ENCODE measurements around the gene LRRC8A.
A peak's percentile ranks its signal among the peaks of the same experiment; 100 is the strongest.
"Not testable (repeated sequence)": the region's sequence is repeated elsewhere in the genome, so short reads cannot be mapped to it uniquely, and the experiment has no call there.

Gene LRRC8A

GRCh38 chr9:128870128-128870940, 11.6 kb upstream of the LRRC8A start:
- DNase-seq = no peak

- not testable (repeated sequence) for DNase-seq
These were observed 11.0 kb upstream of the LRRC8A start for GRCh38 chr9:128870941-128871265.

DNA sequence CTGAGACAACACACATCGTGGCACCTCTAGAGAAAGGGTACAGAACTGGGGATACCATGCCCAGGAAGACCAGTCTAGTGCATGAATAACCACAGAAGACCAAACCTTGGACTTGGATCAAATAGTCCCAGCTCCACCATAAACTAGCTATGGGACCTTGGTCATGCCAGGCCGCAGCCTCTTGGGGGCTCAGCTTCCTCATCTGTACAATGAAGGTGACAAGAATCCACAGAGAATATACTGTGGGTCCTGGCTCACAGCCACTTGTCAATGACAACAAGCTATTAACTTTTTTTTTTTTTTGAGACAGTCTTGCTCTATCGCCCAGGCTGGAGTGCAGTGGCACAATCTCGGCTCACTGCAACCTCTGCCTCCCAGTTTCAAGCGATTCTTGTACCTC, 4.1 kb upstream of the LRRC8A start:
- DNase-seq = no peak

DNA sequence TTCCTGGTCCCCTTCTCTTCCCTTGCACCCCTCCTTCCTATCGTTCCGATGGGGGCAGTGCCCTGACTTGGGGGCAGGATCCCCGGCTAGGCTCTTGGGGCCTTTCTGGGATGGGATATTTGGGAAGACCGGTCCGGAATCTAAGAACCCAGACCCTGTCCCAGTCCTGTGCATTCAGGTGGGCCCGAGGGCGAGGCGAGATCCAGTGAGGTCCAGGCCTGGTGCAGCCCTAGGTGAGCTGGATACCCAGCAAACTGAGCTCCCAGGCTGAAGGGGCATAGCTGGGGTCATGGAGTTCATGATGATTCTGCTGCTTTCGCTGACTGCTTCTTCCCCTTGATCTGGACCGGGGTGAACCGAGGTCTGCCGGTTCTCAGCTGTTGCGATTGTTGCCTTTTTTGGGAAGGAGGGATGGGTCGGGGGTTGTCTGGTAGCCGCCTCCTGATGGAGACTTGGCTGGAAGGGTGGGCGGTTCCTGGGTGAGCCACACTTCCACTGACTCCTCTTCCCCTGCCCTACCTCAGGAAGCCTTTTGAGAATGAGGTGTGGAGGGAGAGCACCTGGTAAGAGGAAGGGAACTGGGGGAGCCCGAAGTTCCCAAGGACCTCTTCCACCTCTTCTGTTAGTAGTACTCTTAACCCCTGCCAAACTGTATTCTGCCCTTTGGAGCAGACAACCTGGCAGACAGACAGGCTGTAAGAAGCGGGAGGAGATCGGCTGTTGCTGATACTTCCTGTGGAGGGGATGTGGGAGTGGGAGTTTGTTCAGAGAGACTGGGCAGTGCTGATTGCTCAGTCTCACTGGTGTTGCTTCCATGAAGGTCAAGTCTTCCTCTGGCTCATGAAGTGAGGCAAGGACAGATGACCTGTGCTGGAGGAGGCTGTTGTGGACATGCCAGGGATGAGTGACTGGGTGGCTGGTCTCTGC, 1.0 kb downstream of the LRRC8A start:
- DNase-seq = no peak

- no peak for DNase-seq
These were observed 2.2 kb downstream of the LRRC8A start for GRCh38 chr9:128884164-128884563.

- no peak for DNase-seq
These were observed 3.4 kb downstream of the LRRC8A start for GRCh38 chr9:128885376-128885775.

- no peak for DNase-seq
These were observed 3.9 kb downstream of the LRRC8A start for GRCh38 chr9:128885798-128886197.

DNA sequence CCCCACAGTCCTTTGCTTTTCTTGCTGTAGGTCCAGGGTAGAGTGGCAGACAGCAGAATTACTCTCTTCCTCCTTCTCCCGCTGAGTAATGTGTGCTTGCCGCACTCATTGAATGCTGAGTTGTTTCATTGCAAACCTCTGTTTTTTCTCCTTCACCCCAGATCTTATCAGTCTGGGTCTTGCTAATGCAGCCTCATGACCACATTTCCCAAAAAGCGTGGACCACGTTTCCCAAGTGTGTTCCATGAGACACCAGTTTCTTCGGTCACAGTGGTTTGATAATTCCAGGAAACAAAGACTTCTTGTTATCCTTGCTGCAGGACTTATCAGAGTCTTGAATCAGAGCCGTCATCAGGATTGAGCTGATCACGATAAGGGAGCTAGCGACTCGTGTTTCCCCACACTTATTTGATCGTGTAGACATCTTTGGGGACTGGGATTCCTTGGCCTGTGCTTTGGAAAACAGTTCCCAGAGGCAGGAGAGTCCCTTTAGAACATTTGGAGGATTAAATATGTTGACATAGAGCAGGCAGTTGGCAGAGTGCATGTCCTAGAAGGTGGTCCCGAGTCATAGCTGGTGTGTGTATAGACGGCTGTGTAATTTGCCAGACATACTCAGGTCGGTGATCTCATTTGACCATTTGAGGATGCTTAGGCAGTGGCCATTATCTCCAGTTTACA, 4.4 kb downstream of the LRRC8A start:
- DNase-seq = no peak

DNA sequence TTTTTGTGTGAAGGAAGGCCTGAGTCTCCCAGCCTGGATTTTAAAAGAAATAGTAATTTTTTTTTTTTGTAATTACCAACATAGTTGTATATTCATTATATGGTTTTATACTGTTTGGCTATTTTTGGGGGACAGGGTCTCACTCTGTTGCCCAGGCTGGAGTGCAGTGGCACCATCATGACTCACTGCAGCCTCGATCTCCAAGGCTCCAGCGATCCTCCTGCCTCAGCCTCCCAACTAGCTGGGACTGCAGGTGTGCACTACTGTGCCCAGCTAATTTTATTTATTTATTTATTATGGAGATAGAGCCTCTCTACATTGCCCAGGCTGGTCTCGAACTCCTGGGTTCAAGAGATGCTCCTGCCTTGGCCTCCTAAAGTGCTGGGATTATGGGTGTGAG, 5.1 kb downstream of the LRRC8A start:
- no peak for DNase-seq

DNA sequence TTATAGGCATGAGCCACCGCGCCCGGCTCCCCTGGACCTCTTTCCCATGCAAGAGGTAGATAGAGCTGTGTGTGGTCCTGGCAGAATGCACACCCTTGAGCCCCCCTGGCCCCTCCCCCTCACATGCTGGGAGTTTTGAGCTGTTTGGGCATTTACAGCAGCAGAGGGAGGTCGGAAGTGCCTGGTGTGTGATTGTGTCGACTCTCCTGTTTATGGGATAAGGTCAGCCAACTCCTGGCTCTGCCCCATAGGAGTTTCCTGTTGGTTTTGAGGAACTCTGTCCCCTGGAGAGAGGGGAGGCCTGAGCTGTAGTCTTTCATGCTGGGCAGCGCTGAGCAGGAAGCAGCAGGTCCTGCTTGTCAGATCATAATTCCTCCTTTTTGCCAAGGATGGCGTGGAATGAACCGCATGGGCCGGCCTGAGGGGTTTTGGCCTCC, 6.0 kb downstream of the LRRC8A start:
- DNase-seq = no peak

DNA sequence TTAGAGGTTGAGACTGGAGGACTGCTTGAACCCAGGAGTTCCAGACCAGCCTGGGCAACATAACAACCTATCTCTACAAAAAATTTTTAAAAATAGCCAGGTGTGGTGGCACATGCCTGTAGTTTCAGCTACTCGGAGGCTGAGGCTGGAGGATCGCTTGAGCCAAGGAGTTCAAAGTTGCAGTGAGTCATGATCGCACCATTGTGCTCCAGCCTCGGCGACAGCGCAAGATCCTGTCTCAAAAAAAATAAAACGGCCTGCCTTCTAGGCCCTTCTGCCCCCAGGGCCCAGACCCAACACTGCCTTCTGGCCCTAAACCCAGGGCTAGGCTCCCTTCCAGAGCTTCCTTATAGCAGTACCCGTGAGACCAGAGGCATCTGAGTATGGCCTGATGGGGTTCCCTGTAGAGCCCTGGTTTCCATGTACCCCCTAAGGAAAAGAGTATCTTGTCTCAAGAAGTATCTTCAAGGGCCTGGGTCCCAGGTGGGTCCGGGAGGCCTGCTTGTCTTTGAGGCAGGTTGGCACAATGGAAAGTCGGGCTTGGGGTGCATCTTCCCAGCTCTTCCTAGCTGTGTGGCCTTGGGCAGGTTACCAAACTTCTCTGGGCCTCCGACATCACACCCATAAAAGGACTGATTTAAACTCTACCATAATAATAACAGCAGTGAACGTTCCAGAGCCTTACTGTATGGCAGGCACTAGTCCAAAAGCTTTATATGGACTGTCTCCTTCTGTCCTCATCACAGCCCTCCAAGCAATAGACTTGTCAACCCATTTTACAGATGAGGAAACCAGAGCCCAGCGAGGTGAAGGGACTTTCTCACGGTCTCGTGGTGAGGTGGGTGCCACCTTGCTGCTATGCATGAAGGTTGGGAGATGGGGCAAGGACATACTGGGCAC, 9.6 kb downstream of the LRRC8A start:
- peak; percentile 20 for DNase-seq

GRCh38 chr9:128892221-128892921, 10.4 kb downstream of the LRRC8A start:
- DNase-seq = peak; percentile 39

GRCh38 chr9:128893354-128893753, 11.4 kb downstream of the LRRC8A start:
- no peak for DNase-seq

- DNase-seq = peak; percentile 14
These were observed 12.8 kb downstream of the LRRC8A start for GRCh38 chr9:128894764-128895163.

DNA sequence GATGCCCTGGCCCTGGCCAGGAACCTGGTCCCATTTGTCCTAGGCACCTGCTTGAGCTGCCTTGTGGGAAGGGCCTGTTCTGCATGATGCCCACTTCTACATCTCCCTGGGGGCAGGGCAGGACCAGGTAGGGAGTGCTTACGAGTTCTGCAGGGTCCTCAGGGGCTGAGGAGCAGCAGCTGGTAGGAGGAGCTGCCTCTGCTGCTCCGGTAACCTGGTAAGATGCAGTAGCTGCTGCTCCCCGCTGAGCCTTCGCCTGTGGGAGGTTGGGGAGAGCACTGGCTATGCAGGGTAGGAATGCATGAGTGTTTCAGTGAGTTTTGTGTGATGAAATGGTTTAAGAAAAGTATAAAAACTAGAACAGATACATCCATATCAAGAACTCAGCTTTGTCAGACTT, 13.6 kb downstream of the LRRC8A start:
- no peak for DNase-seq

DNA sequence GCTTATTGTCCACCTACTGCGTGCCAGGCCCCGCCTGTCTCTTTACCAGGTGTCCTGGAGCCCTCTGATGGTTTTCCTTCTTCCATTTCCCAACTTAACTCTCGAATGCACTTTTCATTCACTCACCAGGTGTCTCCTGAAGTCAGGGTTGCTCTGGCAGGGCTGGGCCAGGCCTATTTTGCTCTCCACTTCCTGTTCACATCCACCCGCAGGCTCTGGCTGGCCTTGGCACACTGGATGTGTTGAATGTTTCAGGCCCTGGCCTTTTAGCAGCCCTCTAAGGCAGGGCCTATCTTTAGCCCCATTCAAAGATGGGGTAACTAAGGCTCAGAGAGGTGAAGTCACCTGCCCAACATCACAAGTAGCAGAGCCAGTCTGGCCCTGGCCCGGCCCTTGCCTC, 16.4 kb downstream of the LRRC8A start:
- no peak for DNase-seq

- no peak for DNase-seq
These were observed 17.1 kb downstream of the LRRC8A start for GRCh38 chr9:128898845-128899565.

GRCh38 chr9:128899566-128900322, 17.8 kb downstream of the LRRC8A start:
- DNase-seq = peak; percentile 52

GRCh38 chr9:128901379-128901778, 19.4 kb downstream of the LRRC8A start:
- no peak for DNase-seq

- no peak for DNase-seq
These were observed 19.9 kb downstream of the LRRC8A start for GRCh38 chr9:128901822-128902221.
